Measurements from ENCODE around the gene NMNAT3.

GRCh38 chr3:139636511-139636910 is 41.3 kb downstream of the NMNAT3 start:
- TF ChIP-seq CTCF (IDR thresholded peaks at IDR 0.05; ENCODE audit: low read length) (no peak), EZH2 (IDR thresholded peaks at IDR 0.05; ENCODE audit: borderline replicate concordance, low read length) (no peak)

Data from OCI-LY1 (cell line).